WTC11 (cell line): ENCODE measurements around the gene RRBP1.

Source experiments
- CREB1 ChIP-seq: sonication (generic); formaldehyde crosslinking; IDR thresholded peaks from 2 replicates; pipeline ENCODE4 v1.8.0; 2023; ENCODE audit warnings: mild to moderate bottlenecking, missing genetic modification reagents
- FOXJ3 ChIP-seq: sonication (generic); formaldehyde crosslinking; IDR thresholded peaks from 2 replicates; pipeline ENCODE4 v1.9.0; 2021; ENCODE audit warnings: missing genetic modification reagents, mild to moderate bottlenecking, borderline replicate concordance
- JUN ChIP-seq: sonication (generic); formaldehyde crosslinking; IDR thresholded peaks from 2 replicates; pipeline ENCODE4 v1.8.0; 2023; ENCODE audit warnings: mild to moderate bottlenecking, missing genetic modification reagents
- NR3C1 ChIP-seq: sonication (generic); formaldehyde crosslinking; conservative IDR thresholded peaks from 2 replicates; pipeline ENCODE4 v1.8.1; 2023; ENCODE audit warnings: low read depth, mild to moderate bottlenecking, missing genetic modification reagents
- ZNF263 ChIP-seq: sonication (generic); formaldehyde crosslinking; IDR thresholded peaks from 2 replicates; pipeline ENCODE4 v1.8.1; 2022; ENCODE audit warnings: low read depth, mild to moderate bottlenecking, moderate library complexity, missing genetic modification reagents
- TF ChIP-seq, protein P1 (sequence below): fragments of 200-600 bp; IDR thresholded peaks from 2 replicates; pipeline ENCODE4 v1.8.0; 2022; ENCODE audit warnings: antibody characterized with exemption
- TF ChIP-seq, protein P2 (sequence below): sonication (generic); formaldehyde crosslinking; IDR thresholded peaks from 2 replicates; pipeline ENCODE4 v1.8.1; 2022; ENCODE audit warnings: mild to moderate bottlenecking, moderate library complexity, missing genetic modification reagents
- TF ChIP-seq, protein P3 (sequence below): sonication (generic); formaldehyde crosslinking; IDR thresholded peaks from 2 replicates; pipeline ENCODE4 v1.8.0; 2022; ENCODE audit warnings: mild to moderate bottlenecking, missing genetic modification reagents
- TF ChIP-seq, protein P4 (sequence below): sonication (generic); formaldehyde crosslinking; IDR thresholded peaks from 2 replicates; pipeline ENCODE4 v1.8.0; 2022; ENCODE audit warnings: mild to moderate bottlenecking, missing genetic modification reagents

DNA sequence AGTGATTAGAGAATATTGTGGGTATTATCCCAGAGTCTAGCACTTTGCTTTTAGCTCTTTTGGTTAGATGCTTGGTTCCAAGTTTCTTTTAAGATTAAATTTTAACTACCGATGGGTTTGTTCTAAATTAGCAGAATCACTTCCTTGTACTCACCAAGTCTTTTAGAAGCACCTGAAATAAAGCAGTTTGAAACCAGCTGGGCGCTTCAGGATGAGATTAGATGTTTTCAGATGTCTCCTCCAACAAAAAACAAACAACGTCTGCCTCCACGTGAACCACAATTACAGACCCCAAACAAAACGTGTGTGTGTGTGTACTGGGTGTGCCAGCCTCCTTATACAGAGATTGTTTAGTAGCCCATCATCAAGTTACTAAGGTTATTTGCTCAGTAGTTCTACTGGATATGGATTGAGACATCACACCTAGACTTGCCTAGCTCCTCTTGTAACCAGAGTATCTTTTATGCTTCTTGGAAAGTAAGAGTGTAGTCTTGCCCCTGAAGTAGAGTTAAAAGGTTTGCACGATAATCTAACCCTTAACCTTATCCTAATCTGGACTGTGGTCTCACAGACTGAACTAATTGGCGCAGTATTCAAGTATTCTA, 109.9 kb downstream of the RRBP1 start:
- TF ChIP-seq, protein P1, sequence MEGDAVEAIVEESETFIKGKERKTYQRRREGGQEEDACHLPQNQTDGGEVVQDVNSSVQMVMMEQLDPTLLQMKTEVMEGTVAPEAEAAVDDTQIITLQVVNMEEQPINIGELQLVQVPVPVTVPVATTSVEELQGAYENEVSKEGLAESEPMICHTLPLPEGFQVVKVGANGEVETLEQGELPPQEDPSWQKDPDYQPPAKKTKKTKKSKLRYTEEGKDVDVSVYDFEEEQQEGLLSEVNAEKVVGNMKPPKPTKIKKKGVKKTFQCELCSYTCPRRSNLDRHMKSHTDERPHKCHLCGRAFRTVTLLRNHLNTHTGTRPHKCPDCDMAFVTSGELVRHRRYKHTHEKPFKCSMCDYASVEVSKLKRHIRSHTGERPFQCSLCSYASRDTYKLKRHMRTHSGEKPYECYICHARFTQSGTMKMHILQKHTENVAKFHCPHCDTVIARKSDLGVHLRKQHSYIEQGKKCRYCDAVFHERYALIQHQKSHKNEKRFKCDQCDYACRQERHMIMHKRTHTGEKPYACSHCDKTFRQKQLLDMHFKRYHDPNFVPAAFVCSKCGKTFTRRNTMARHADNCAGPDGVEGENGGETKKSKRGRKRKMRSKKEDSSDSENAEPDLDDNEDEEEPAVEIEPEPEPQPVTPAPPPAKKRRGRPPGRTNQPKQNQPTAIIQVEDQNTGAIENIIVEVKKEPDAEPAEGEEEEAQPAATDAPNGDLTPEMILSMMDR: no peak
- TF ChIP-seq, protein P2, sequence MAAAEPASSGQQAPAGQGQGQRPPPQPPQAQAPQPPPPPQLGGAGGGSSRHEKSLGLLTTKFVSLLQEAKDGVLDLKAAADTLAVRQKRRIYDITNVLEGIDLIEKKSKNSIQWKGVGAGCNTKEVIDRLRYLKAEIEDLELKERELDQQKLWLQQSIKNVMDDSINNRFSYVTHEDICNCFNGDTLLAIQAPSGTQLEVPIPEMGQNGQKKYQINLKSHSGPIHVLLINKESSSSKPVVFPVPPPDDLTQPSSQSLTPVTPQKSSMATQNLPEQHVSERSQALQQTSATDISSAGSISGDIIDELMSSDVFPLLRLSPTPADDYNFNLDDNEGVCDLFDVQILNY (CRISPR knock-in tag): no peak
- TF ChIP-seq NR3C1 (CRISPR knock-in tag): no peak
- TF ChIP-seq FOXJ3: no peak
- TF ChIP-seq ZNF263 (CRISPR knock-in tag): no peak
- TF ChIP-seq, protein P3, sequence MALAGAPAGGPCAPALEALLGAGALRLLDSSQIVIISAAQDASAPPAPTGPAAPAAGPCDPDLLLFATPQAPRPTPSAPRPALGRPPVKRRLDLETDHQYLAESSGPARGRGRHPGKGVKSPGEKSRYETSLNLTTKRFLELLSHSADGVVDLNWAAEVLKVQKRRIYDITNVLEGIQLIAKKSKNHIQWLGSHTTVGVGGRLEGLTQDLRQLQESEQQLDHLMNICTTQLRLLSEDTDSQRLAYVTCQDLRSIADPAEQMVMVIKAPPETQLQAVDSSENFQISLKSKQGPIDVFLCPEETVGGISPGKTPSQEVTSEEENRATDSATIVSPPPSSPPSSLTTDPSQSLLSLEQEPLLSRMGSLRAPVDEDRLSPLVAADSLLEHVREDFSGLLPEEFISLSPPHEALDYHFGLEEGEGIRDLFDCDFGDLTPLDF (CRISPR knock-in tag): no peak
- TF ChIP-seq JUN (CRISPR knock-in tag): no peak
- TF ChIP-seq CREB1 (CRISPR knock-in tag): no peak
- TF ChIP-seq, protein P4, sequence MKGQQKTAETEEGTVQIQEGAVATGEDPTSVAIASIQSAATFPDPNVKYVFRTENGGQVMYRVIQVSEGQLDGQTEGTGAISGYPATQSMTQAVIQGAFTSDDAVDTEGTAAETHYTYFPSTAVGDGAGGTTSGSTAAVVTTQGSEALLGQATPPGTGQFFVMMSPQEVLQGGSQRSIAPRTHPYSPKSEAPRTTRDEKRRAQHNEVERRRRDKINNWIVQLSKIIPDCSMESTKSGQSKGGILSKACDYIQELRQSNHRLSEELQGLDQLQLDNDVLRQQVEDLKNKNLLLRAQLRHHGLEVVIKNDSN (CRISPR knock-in tag): no peak
